Measurements from ENCODE around the gene PRPF38A. TPM values are rescaled to one million over a fixed set of nuclear protein-coding genes. Genes with fewer than 3 reads are reported as not detected.
"Not testable (repeated sequence)": the region's sequence is repeated elsewhere in the genome, so short reads cannot be mapped to it uniquely, and the experiment has no call there.

Gene PRPF38A
- 18.9 TPM for total RNA-seq
- long read RNA-seq, full-length matches to known transcripts, result 9 of 9 reads
- long read RNA-seq, partial matches to known transcripts, result 0 of 9 reads
- long read RNA-seq, other reads (novel, unspliced or antisense), result 0 of 9 reads

GRCh38 chr1:52404116-52404974 lies at the start of gene PRPF38A, which contains the start of gene ORC1:
Gene PRPF38A, plus strand, starts transcription at chr1:52404602. Its CDS starts 148 bp downstream, at chr1:52404750.
Gene ORC1, minus strand, starts transcription at chr1:52404423. Its CDS starts 2,200 bp downstream, at chr1:52402223.
- ATAC-seq, result peak; percentile 100
- intact Hi-C loops (cut with DNase I), result loop anchor here (2.0 to 10.0 kb wide), 2 partner anchors 38 to 290 kb away; partner anchors contain the start of genes CC2D1B and COA7
- peak; percentile 99 for DNase-seq (ENCODE audit: missing footprints)

- intact Hi-C loops (cut with DNase I), result no loop called here
- DNase-seq (ENCODE audit: missing footprints), result no peak
- ATAC-seq, result no peak
These were observed 49.0 kb upstream of the PRPF38A start for GRCh38 chr1:52355436-52355835.

- intact Hi-C loops (cut with DNase I), result no loop called here
- DNase-seq (ENCODE audit: missing footprints) (no peak), ATAC-seq (no peak)
These were observed 48.4 kb upstream of the PRPF38A start for GRCh38 chr1:52355847-52356505.

- DNase-seq (ENCODE audit: missing footprints) (no peak), ATAC-seq (no peak)
- intact Hi-C loops (cut with DNase I), result no loop called here
These were observed 47.5 kb upstream of the PRPF38A start for GRCh38 chr1:52356818-52357355.

- ATAC-seq, result no peak
- intact Hi-C loops (cut with DNase I), result no loop called here
These were observed 47.0 kb upstream of the PRPF38A start for GRCh38 chr1:52357397-52357796.

GRCh38 chr1:52358851-52359497 lies 45.4 kb upstream of the PRPF38A start:
- intact Hi-C loops (cut with DNase I), result no loop called here
- DNase-seq (ENCODE audit: missing footprints) (no peak), ATAC-seq (no peak)

More at GRCh38 chr1:52357397-52357796, 47.0 kb upstream of the PRPF38A start:
- no peak for DNase-seq (ENCODE audit: missing footprints)

- no peak for ATAC-seq
- intact Hi-C loops (cut with DNase I), result no loop called here
- DNase-seq (ENCODE audit: missing footprints), result no peak
These were observed 44.5 kb upstream of the PRPF38A start for GRCh38 chr1:52359676-52360594.

- intact Hi-C loops (cut with DNase I), result no loop called here
- ATAC-seq, result no peak
- DNase-seq (ENCODE audit: missing footprints), result no peak
These were observed 43.8 kb upstream of the PRPF38A start for GRCh38 chr1:52360595-52360968.

- DNase-seq (ENCODE audit: missing footprints), result no peak
- intact Hi-C loops (cut with DNase I), result no loop called here
- no peak for ATAC-seq
These were observed 40.1 kb upstream of the PRPF38A start for GRCh38 chr1:52364235-52364839.

GRCh38 chr1:52365071-52365745 lies 39.2 kb upstream of the PRPF38A start:
- peak; percentile 76 for DNase-seq (ENCODE audit: missing footprints)
- intact Hi-C loops (cut with DNase I), result loop anchor here (5.0 kb wide), 1 partner anchor 337 kb away; no protein-coding TSS in a partner anchor
- ATAC-seq, result peak; percentile 7

GRCh38 chr1:52365746-52366516 lies 38.5 kb upstream of the PRPF38A start, which contains the start of gene CC2D1B:
Gene CC2D1B, minus strand, starts transcription at chr1:52366205. Its CDS starts 1,585 bp downstream, at chr1:52364620.
- peak; percentile 99 for DNase-seq (ENCODE audit: missing footprints)
- peak; percentile 96 for ATAC-seq
- intact Hi-C loops (cut with DNase I), result loop anchor here (2.0 to 5.0 kb wide), 2 partner anchors 39 to 336 kb away; partner anchors contain the start of genes ORC1 and PRPF38A

- intact Hi-C loops (cut with DNase I), result loop anchor here (2.0 to 5.0 kb wide), 2 partner anchors 38 to 336 kb away; partner anchors contain the start of genes ORC1 and PRPF38A
- ATAC-seq (no peak), DNase-seq (ENCODE audit: missing footprints) (no peak)
These were observed 37.9 kb upstream of the PRPF38A start for GRCh38 chr1:52366517-52366827.

- ATAC-seq, result no peak
- DNase-seq (ENCODE audit: missing footprints), result no peak
- intact Hi-C loops (cut with DNase I), result loop anchor here (2.0 to 5.0 kb wide), 2 partner anchors 38 to 335 kb away; partner anchors contain the start of genes ORC1 and PRPF38A
These were observed 37.1 kb upstream of the PRPF38A start for GRCh38 chr1:52367272-52367671.

- ATAC-seq (no peak), DNase-seq (ENCODE audit: missing footprints) (no peak)
- intact Hi-C loops (cut with DNase I), result loop anchor here (5.0 kb wide), 1 partner anchor 334 kb away; no protein-coding TSS in a partner anchor
These were observed 35.8 kb upstream of the PRPF38A start for GRCh38 chr1:52368383-52369172.

GRCh38 chr1:52369851-52370250 lies 34.6 kb upstream of the PRPF38A start:
- not testable (repeated sequence) for ATAC-seq; DNase-seq (ENCODE audit: missing footprints)
- intact Hi-C loops (cut with DNase I), result loop anchor here (5.0 kb wide), 1 partner anchor 332 kb away; no protein-coding TSS in a partner anchor
